ENCODE measurements around the gene UGT1A9. TPM values are rescaled to one million over a fixed set of nuclear protein-coding genes. Genes with fewer than 3 reads are reported as not detected.
"Not testable (repeated sequence)": the region's sequence is repeated elsewhere in the genome, so short reads cannot be mapped to it uniquely, and the experiment has no call there.

UGT1A9 gene
- total RNA-seq, 2 donors from 2014 or later, result not detected

GRCh38 chr2:233745073-233745755 is 73.5 kb downstream of the UGT1A9 start:
- Histone ChIP-seq H3K4me1 (no peaks in the 10 kb centered on the region), H3K9me3 (no peaks in the 10 kb centered on the region), H3K27ac (no peak overlapping the region), H3K27me3 (no peaks in the 10 kb centered on the region), H3K4me3 (no peak overlapping the region), H3K36me3 (no peaks in the 10 kb centered on the region)
- TF ChIP-seq CTCF (IDR thresholded peaks at IDR 0.05), result no peak
- no peak for DNase-seq (ENCODE audit: low spot score)

- not testable (repeated sequence) for DNase-seq (ENCODE audit: low spot score); H3K27me3 ChIP-seq; H3K27ac ChIP-seq; H3K4me3 ChIP-seq; H3K36me3 ChIP-seq; H3K4me1 ChIP-seq; H3K9me3 ChIP-seq
Observed at GRCh38 chr2:233745838-233746237, 74.1 kb downstream of the UGT1A9 start.

GRCh38 chr2:233746475-233747282 is 75.0 kb downstream of the UGT1A9 start:
- H3K4me3 ChIP-seq, result no peak overlapping the region
- no peak overlapping the region for H3K27ac ChIP-seq
- no peaks in the 10 kb centered on the region for H3K4me1 ChIP-seq
- TF ChIP-seq CTCF (IDR thresholded peaks at IDR 0.05), result no peak
- no peak for DNase-seq (ENCODE audit: low spot score)
- H3K36me3 ChIP-seq, result no peaks in the 10 kb centered on the region
- no peaks in the 10 kb centered on the region for H3K27me3 ChIP-seq
- H3K9me3 ChIP-seq, result no peaks in the 10 kb centered on the region

- no peak for DNase-seq (ENCODE audit: low spot score)
- H3K36me3 ChIP-seq, result no peaks in the 10 kb centered on the region
- H3K27ac ChIP-seq, result no peak overlapping the region
- H3K4me3 ChIP-seq, result no peak overlapping the region
- no peaks in the 10 kb centered on the region for H3K9me3 ChIP-seq
- no peaks in the 10 kb centered on the region for H3K27me3 ChIP-seq
- TF ChIP-seq CTCF (IDR thresholded peaks at IDR 0.05), result no peak
- H3K4me1 ChIP-seq, result no peaks in the 10 kb centered on the region
Observed at GRCh38 chr2:233747283-233747544, 75.5 kb downstream of the UGT1A9 start.

- not testable (repeated sequence) for DNase-seq (ENCODE audit: low spot score); H3K27me3 ChIP-seq; H3K4me1 ChIP-seq; H3K4me3 ChIP-seq; H3K27ac ChIP-seq; H3K36me3 ChIP-seq; H3K9me3 ChIP-seq
Observed at GRCh38 chr2:233750689-233751088, 79.0 kb downstream of the UGT1A9 start.

- not testable (repeated sequence) for H3K4me1 ChIP-seq; H3K27me3 ChIP-seq; H3K9me3 ChIP-seq; H3K4me3 ChIP-seq; DNase-seq (ENCODE audit: low spot score); H3K36me3 ChIP-seq; H3K27ac ChIP-seq
Observed at GRCh38 chr2:233751212-233752009, 79.7 kb downstream of the UGT1A9 start.

- no peaks in the 10 kb centered on the region for H3K4me1 ChIP-seq
- H3K27ac ChIP-seq, result no peak overlapping the region
- H3K9me3 ChIP-seq, result no peaks in the 10 kb centered on the region
- no peaks in the 10 kb centered on the region for H3K36me3 ChIP-seq
- no peak overlapping the region for H3K4me3 ChIP-seq
- DNase-seq (ENCODE audit: low spot score), result no peak
- TF ChIP-seq CTCF (IDR thresholded peaks at IDR 0.05), result no peak
- no peaks in the 10 kb centered on the region for H3K27me3 ChIP-seq
Observed at GRCh38 chr2:233754872-233755611, 83.3 kb downstream of the UGT1A9 start.

All from right atrium auricular region (tissue), 2 donors.